Endothelial cell of umbilical vein (primary cell): Measurements from ENCODE around the gene PTPRU. TPM values are rescaled to one million over a fixed set of nuclear protein-coding genes. Genes with fewer than 3 reads are reported as not detected.

Experiments used
- BruUV-seq: library from RNA; stranded (reverse); fragments of 400-500 nt; replicated peaks from 2 replicates; lab custom pipeline; 2021; lab: Mats Ljungman, UMichigan
- CTCF ChIA-PET: fragments of 300-600, 350-600 bp; sonication (Branson Sonifier 250); formaldehyde crosslinking; loops from one replicate; lab custom pipeline; 2021; ENCODE audit warnings: antibody characterized with exemption, inconsistent platforms; lab: Charles Lee
- POLR2A ChIA-PET: fragments of 300-600, 350-600 bp; sonication (Branson Sonifier 250); formaldehyde crosslinking; loops from one replicate; lab custom pipeline; 2021; ENCODE audit warnings: antibody characterized with exemption, inconsistent platforms; lab: Charles Lee
- DNase-seq: peaks from one replicate; pipeline ENCODE4 v3.0.0-alpha.2; 2011; ENCODE audit warnings: low read depth, low spot score
- FAIRE-seq: peaks from 2 replicates; lab custom pipeline; 2011; peaks lifted over from hg19 to GRCh38; lab: Jason Lieb, UNC
- H2AFZ ChIP-seq: 2 replicates; pipeline ENCODE4 v1.6.0; 2012; ENCODE audit warnings: low read depth, low read length, control low read depth, inconsistent platforms
- H3K27ac ChIP-seq: 2 replicates; pipeline ENCODE4 v1.5.1; 2011; ENCODE audit warnings: low read depth, mild to moderate bottlenecking, control low read depth, low read length, moderate library complexity; ENCODE audit not compliant: insufficient read depth
- H3K27me3 ChIP-seq, 2 experiments: 2 replicates each; pipeline versions ENCODE4 v1.6.0 to v1.6.1; 2011; ENCODE audit warnings: low read length in 2 of 2, mixed read lengths in 1 of 2; ENCODE audit not compliant: control insufficient read depth in 2 of 2, insufficient read depth in 2 of 2
- H3K36me3 ChIP-seq, 2 experiments: 2 replicates in 1 of 2; 3 replicates in 1 of 2; pipeline ENCODE4 v1.5.1; 2011; ENCODE audit warnings: low read length in 2 of 2, mild to moderate bottlenecking in 1 of 2, moderate library complexity in 1 of 2; ENCODE audit not compliant: control insufficient read depth in 2 of 2, insufficient read depth in 2 of 2; ENCODE audit errors: extremely low read depth in 1 of 2
- H3K4me1 ChIP-seq: 3 replicates; pipeline ENCODE4 v1.5.1; 2011; ENCODE audit warnings: mild to moderate bottlenecking, low read length; ENCODE audit not compliant: control insufficient read depth, insufficient read depth; ENCODE audit errors: extremely low read depth
- H3K4me2 ChIP-seq: 2 replicates; pipeline ENCODE4 v1.6.1; 2011; ENCODE audit warnings: low read length, control low read depth, mixed read lengths; ENCODE audit not compliant: insufficient read depth
- H3K4me3 ChIP-seq, 3 experiments: fragments of 200-600 bp in 1 of 3; sonication (generic), shearing (Covaris generic) in 1 of 3; replicated peaks in 1 of 3; 2 replicates each; pipeline ENCODE4 v1.5.1; 2011 to 2016; ENCODE audit warnings: control low read depth in 3 of 3, low read length in 3 of 3, mild to moderate bottlenecking in 2 of 3, inconsistent platforms in 1 of 3, low read depth in 1 of 3, moderate library complexity in 1 of 3; ENCODE audit not compliant: insufficient read depth in 1 of 3
- H3K79me2 ChIP-seq: 2 replicates; pipeline ENCODE4 v1.6.0; 2012; ENCODE audit warnings: low read length, inconsistent platforms; ENCODE audit not compliant: control insufficient read depth, insufficient read depth
- H3K9ac ChIP-seq: replicated peaks from 2 replicates; pipeline ENCODE3; 2011; ENCODE audit warnings: low read length, control low read depth; ENCODE audit not compliant: insufficient read depth; ENCODE audit errors: extremely low read depth
- H3K9me1 ChIP-seq: replicated peaks from 3 replicates; pipeline ENCODE4 v1.6.0; 2011; ENCODE audit warnings: mild to moderate bottlenecking, low read length; ENCODE audit not compliant: control insufficient read depth, insufficient read depth; ENCODE audit errors: extremely low read depth
- H3K9me3 ChIP-seq: replicated peaks from 2 replicates; pipeline ENCODE4 v1.5.1; 2012; ENCODE audit warnings: low read length, inconsistent platforms; ENCODE audit not compliant: control insufficient read depth, insufficient read depth
- H4K20me1 ChIP-seq: replicated peaks from 2 replicates; pipeline ENCODE3; 2011; ENCODE audit warnings: mild to moderate bottlenecking, low read length; ENCODE audit not compliant: control insufficient read depth, insufficient read depth; ENCODE audit errors: extremely low read depth
- CTCF ChIP-seq, 2 donors: IDR thresholded peaks; 1 replicate in 1 of 2; 2 replicates in 1 of 2; pipeline ENCODE4 v1.5.1; 2011; ENCODE audit warnings: low read length in 2 of 2, mild to moderate bottlenecking in 2 of 2, moderate library complexity in 2 of 2, control low read depth in 1 of 2, inconsistent platforms in 1 of 2, low read depth in 1 of 2; ENCODE audit not compliant: insufficient read depth in 1 of 2; ENCODE audit errors: extremely low read depth in 1 of 2
- EZH2 ChIP-seq: IDR thresholded peaks from 2 replicates; pipeline ENCODE4 v1.6.1; 2012; ENCODE audit warnings: borderline replicate concordance, low read depth, mild to moderate bottlenecking, moderate library complexity, low read length, inconsistent platforms; ENCODE audit not compliant: severe bottlenecking
- FOS ChIP-seq: IDR thresholded peaks from 2 replicates; pipeline ENCODE4 v1.6.1; 2011; ENCODE audit warnings: mild to moderate bottlenecking, low read length, moderate library complexity, borderline replicate concordance; ENCODE audit not compliant: insufficient read depth
- GATA2 ChIP-seq: IDR thresholded peaks from 2 replicates; pipeline ENCODE4 v1.7.0; 2011; ENCODE audit warnings: low read depth, mild to moderate bottlenecking, moderate library complexity, mixed read lengths, low read length; ENCODE audit not compliant: insufficient read length, insufficient read depth
- JUN ChIP-seq: IDR thresholded peaks from 2 replicates; pipeline ENCODE4 v1.6.1; 2011; ENCODE audit warnings: borderline replicate concordance, low read depth; ENCODE audit not compliant: insufficient read length, insufficient read depth
- MAX ChIP-seq: IDR thresholded peaks from 2 replicates; pipeline ENCODE4 v1.6.1; 2011; ENCODE audit not compliant: insufficient read depth, insufficient read length
- MYC ChIP-seq: IDR thresholded peaks from one replicate; pipeline ENCODE4 v1.6.1; 2011; ENCODE audit warnings: mild to moderate bottlenecking, low read depth, low read length
- POLR2A ChIP-seq: IDR thresholded peaks from 2 replicates; pipeline ENCODE4 v1.6.1; 2012; ENCODE audit warnings: low read depth, mild to moderate bottlenecking, control low read depth, low read length
- POLR2AphosphoS5 ChIP-seq: IDR thresholded peaks from 2 replicates; pipeline ENCODE4 v1.6.1; 2012; ENCODE audit warnings: low read depth, mild to moderate bottlenecking, control low read depth, low read length, moderate library complexity; ENCODE audit not compliant: insufficient read depth
- dilution Hi-C: fragments of 300-500 bp; cut with MboI; formaldehyde crosslinking; loops from one replicate; pipeline ENCODE4 v1.15.0; 2019; ENCODE audit warnings: low sequenced_read_pairs; ENCODE audit not compliant: extremely low pct_ligation_motif_present
- intact Hi-C: fragments of 100-400 bp; cut with micrococcal nuclease; formaldehyde crosslinking; loops from one replicate; pipeline ENCODE4 v1.10.0; 2022
- polyA plus RNA-seq, 4 experiments: library from polyadenylated mRNA; depleted of rRNA in 3 of 4; stranded (reverse) in 3 of 4; unstranded in 1 of 4; fragments of >200 nt; gene quantifications; 2 replicates each; pipeline versions ENCODE4 v1.2.1 to v1.2.3, GENCODE V29; 2011 to 2012; ENCODE audit warnings: missing spikeins in 1 of 4
- total RNA-seq: library from RNA; stranded (reverse); gene quantifications from 2 replicates; pipeline ENCODE4 v1.2.3, GENCODE V29; 2021

Gene PTPRU
- total and polyA plus RNA-seq, 2 donors (not counting 3 experiments of a cell fraction or from before 2014, with no cell fraction given), result 0.58 to 2.6 TPM

GRCh38 chr1:29238620-29239002 lies 2.3 kb downstream of the PTPRU start:
- DNase-seq (no peak), FAIRE-seq (no peak)
- no peaks in the 10 kb centered on the region for H3K9me1 ChIP-seq
- H3K36me3 ChIP-seq, result no peaks in the 10 kb centered on the region
- TF ChIP-seq MYC (no peak), MAX (no peak)
- H2AFZ ChIP-seq, result no peak overlapping the region
- CTCF ChIA-PET, result interaction anchor here (1.3 to 1.6 kb wide), 2 partner anchors 93 to 1469 kb away, joined by 3 to 4 read pairs; no protein-coding TSS in a partner anchor
- no peaks in the 10 kb centered on the region for H3K9me3 ChIP-seq
- no peak overlapping the region for H3K9ac ChIP-seq
- H3K27ac ChIP-seq, result no peak overlapping the region
- H3K4me1 ChIP-seq, result peaks cover 16% of the 10 kb centered on the region
- no peaks in the 10 kb centered on the region for H3K79me2 ChIP-seq
- no peaks in the 10 kb centered on the region for H4K20me1 ChIP-seq
- H3K4me2 ChIP-seq, result no peak overlapping the region
- H3K27me3 ChIP-seq, result peaks cover 34% of the 10 kb centered on the region in 2 experiments
- no peak overlapping the region for H3K4me3 ChIP-seq
- no TSS peak for BruUV-seq
- POLR2A ChIA-PET, result interaction anchor here (0.6 kb wide), 1 partner anchor 1469 kb away, joined by 5 read pairs; no protein-coding TSS in a partner anchor
- intact Hi-C loops (loop anchor here (5.0 kb wide), 2 partner anchors 144 to 214 kb away; no protein-coding TSS in a partner anchor), dilution Hi-C loops (loop anchor here (25.0 kb wide), 1 partner anchor 849 kb away; no protein-coding TSS in a partner anchor)

GRCh38 chr1:29239142-29239541 lies 2.8 kb downstream of the PTPRU start:
- Histone ChIP-seq H3K9me3 (no peaks in the 10 kb centered on the region), H3K4me2 (no peak overlapping the region), H3K27ac (no peak overlapping the region), H3K27me3 (peaks cover 31 to 34% of the 10 kb centered on the region in 2 experiments), H4K20me1 (no peaks in the 10 kb centered on the region), H3K9me1 (no peaks in the 10 kb centered on the region), H3K79me2 (no peaks in the 10 kb centered on the region), H3K9ac (no peak overlapping the region), H3K4me3 (no peak overlapping the region), H3K4me1 (peaks cover 16% of the 10 kb centered on the region), H2AFZ (no peak overlapping the region), H3K36me3 (no peaks in the 10 kb centered on the region)
- FAIRE-seq (no peak), DNase-seq (no peak)
- POLR2A ChIA-PET, result interaction anchor here (0.6 kb wide), 1 partner anchor 1469 kb away, joined by 5 read pairs; no protein-coding TSS in a partner anchor
- CTCF ChIA-PET, result interaction anchor here (0.7 to 1.6 kb wide), 3 partner anchors 93 to 1469 kb away, joined by 3 to 4 read pairs (median 3); no protein-coding TSS in a partner anchor
- TF ChIP-seq EZH2 (no peak), JUN (no peak), GATA2 (no peak), MAX (no peak), CTCF (IDR thresholded peaks at IDR 0.05; ENCODE audit: extremely low read depth in 1 of 2, insufficient read depth in 1 of 2, low read depth in 1 of 2, low read length in 2 of 2) (no peak), POLR2A (no peak), FOS (no peak), MYC (no peak), POLR2AphosphoS5 (no peak)
- no TSS peak for BruUV-seq
- dilution Hi-C loops (loop anchor here (25.0 kb wide), 1 partner anchor 848 kb away; no protein-coding TSS in a partner anchor), intact Hi-C loops (loop anchor here (5.0 kb wide), 2 partner anchors 143 to 213 kb away; no protein-coding TSS in a partner anchor)
